ENCODE measurements around the gene INPP5A. TPM values are rescaled to one million over a fixed set of nuclear protein-coding genes. Genes with fewer than 3 reads are reported as not detected.
A peak's percentile ranks its signal among the peaks of the same experiment; 100 is the strongest.

INPP5A gene
- total RNA-seq, 1 donor from 2014 or later: 20.9 TPM

- DNase-seq (ENCODE audit: low read depth in 2 of 2): no peak
Observed at GRCh38 chr10:132578287-132578951, 40.8 kb downstream of the INPP5A start.

GRCh38 chr10:132579027-132579859 is 41.7 kb downstream of the INPP5A start:
- no peak for DNase-seq (ENCODE audit: low read depth in 2 of 2)

DNA sequence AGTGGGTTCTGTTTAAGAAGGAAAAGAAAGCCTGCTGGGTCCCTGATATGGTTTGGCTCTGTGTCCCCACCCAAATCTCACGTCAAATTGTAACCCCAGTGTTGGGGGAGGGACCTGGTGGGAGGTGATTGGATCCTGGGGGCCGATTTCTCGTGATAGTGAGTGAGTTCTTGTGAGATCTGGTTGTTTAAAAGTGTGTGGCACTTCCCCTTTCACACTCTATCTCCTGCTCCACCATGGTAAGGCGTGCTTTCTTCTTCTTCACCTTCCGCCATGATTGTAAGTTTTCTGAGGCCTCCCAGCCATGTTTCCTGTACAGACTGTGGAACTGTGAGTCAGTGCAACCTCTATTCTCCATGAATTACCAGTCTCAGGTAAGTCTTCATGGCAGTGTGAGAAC is 42.6 kb downstream of the INPP5A start:
- no peak for DNase-seq (ENCODE audit: low read depth in 2 of 2)

GRCh38 chr10:132580617-132581016 is 43.0 kb downstream of the INPP5A start:
- no peak for DNase-seq (ENCODE audit: low read depth in 2 of 2)

- DNase-seq (ENCODE audit: low read depth in 2 of 2): no peak
Observed at GRCh38 chr10:132582137-132582536, 44.5 kb downstream of the INPP5A start.

DNA sequence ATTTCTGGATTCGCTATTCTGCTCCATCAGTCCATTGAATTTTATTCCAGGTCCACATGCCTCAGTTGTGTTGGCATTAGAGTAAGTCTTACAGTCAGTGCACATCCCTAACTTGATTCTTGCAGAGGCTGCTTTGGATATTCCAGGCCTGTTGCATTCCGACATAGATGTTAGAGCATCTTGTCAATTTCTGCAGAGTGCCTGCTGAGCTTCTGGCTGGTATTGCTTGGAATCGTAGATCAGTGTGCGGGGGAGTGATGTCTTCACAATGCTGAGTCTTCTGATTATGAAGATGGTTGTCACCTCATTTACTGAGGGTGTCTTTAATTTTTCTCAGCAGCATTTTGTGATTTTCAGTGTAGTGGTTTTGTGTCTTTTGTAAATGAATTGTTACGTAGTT is 45.2 kb downstream of the INPP5A start:
- no peak for DNase-seq (ENCODE audit: low read depth in 2 of 2)

DNA sequence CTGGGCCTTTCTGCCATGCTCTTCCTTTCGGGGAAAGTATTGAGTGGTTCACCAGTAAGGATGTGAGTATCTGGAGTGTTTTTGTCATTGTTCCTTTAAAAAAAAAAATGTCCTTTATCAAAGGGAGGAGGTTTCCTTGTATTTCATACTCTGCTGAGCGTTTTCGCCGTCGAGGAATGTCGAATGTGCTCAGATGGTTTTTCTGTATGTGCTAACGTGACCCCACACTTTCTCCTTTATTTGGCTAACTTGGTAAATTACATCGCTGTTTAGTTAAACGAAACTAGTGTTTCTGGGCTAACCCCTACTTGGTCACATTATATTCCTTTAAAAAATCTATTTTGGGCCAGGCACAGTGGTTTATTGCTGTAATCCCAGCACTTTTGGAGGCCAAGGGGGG is 45.9 kb downstream of the INPP5A start:
- DNase-seq (ENCODE audit: low read depth in 2 of 2): no peak

- no peak for DNase-seq (ENCODE audit: low read depth in 2 of 2)
Observed at GRCh38 chr10:132584081-132584480, 46.5 kb downstream of the INPP5A start.

DNA sequence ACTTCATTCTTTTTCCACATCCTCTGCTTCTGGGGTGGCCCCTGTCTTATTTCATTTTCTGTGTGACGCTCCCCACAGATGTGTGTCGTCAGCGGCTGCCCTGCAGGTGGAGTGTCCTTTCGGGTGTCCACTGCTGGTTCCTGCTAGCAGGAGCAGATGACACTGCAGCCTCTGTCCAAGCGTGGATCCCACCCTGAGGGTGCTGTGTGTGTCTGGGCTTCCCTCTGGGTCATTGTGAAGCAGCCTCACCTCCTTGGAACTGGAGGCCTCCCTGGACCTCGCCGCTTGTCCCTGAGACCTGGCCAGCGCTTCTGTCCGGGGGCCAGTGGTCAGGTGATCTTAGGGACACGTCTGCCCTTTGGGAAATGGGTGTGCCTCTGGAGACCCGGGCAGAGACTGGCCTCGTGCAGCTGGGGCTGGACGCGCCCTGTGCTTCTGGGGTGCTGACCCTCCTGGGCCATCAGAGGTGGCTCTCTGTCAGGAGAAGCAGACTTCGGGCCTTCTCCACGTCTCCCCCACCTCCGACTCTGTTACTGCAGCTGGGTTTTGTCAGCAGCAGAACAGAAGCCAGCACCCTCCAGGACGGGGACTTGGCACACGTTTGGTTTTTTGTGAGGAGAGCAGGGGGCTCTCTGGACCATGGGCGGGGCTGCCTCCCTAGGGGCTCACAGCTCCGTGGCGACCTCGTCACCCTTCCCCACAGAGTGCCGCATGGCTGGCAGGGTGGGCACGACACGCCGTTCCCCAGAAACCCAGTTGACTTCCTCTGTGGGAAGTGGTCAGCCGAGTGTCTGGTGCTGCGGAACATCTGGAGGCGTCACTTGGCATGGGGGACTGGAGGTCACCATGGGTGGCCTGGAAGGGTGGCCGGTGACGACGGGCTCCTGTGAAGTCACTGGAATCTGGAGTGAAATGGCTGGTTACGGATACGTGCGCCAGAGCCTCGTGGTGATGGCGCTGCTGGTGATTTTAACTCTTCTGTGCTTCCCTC is 48.4 kb downstream of the INPP5A start:
- no peak for DNase-seq (ENCODE audit: low read depth in 2 of 2)

DNA sequence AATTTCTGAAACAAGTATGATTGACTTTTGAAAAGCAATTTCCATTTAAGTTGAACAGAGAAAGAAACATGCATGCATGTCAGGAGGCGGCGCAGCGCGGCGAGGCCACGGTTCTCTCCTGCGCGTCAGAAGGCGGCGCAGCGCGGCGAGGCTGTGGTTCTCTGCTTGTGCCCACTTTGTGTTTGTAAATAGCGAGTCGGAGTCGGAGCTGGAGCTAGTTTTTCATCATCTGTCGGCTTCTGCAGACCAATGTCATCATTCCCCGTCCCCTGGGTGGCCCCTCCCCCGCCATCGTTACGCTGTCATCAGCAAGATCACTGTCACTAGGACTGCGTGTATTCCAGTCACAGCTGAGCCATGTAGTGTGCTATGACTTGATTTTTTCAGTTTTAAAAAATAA is 49.2 kb downstream of the INPP5A start:
- DNase-seq (ENCODE audit: low read depth in 2 of 2): no peak

DNA sequence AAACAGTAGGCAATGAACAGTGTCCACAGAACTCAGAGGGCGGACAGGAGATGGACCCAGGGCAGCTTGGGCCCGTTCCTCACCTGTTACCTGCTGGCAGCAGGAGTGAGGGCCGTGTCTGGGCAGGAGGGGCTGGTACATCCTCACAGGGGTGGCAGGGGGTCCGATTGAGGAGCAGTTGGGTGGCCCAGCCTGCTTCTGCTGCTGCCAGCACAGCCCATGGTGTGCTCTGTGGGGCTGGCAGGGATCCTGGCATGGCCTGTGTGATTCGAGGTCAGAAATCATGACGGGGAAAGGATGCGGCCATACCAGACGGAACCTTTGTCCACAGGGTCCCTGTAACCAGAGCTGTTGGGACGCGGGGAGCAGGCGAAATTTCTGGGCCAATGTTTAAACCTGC is 49.6 kb downstream of the INPP5A start:
- DNase-seq (ENCODE audit: low read depth in 2 of 2): no peak

DNA sequence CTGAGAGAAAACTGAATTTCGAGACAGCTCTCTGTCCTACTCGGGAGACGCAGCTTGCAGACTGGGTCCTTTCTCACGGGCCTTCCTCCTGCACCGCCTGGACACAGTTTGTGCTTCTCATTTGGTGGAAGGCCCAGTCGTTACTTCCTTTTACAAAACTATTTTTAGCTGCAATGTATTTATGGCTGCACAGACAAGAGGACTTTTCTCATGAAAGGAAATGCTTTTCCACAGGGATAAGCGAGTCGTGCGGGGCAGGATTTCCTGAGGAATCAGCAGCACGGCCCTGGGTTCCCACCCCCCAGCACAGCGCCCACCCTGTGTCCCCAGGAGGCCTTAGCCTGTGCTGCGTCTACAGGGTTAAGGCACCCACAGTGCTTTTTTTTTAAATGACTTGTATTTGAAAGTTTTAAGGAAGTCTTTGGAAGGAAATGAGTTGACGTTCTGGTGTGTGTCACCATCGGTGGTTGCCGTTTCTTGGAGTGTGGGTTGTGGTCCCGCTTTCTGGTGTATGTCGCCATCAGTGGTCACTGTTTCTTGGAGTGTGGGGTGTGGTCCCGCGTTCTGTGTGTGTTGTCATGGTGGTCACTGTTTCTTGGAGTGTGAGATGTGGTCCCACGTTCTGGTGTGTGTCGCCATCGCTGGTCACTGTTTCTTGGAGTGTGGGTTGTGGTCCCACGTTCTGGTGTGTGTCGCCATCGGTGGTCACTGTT is 50.9 kb downstream of the INPP5A start:
- peak; percentile 76 to 88 for DNase-seq (ENCODE audit: low read depth in 2 of 2)

GRCh38 chr10:132589015-132589414 is 51.4 kb downstream of the INPP5A start:
- DNase-seq (ENCODE audit: low read depth in 2 of 2): no peak

DNA sequence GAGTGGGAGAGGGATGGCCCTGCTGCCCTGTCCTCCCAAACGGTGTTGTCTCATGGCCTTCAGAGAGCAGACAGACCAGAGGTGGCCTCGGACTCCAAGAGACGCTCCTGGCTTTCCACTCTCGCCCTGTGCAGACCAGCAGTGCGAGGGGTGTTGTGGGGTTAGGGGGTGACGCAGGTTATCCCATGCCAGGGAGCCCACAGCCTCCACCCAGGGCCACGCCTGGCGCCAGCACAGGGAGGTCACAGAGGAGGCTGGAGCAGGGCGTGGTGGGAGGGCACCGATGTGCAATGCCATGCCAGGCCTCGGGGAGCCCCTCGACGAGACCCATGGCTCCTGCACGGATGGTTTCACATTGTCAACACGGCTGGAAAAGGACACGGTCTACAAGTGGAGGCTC is 52.1 kb downstream of the INPP5A start:
- DNase-seq (ENCODE audit: low read depth in 2 of 2): no peak

DNA sequence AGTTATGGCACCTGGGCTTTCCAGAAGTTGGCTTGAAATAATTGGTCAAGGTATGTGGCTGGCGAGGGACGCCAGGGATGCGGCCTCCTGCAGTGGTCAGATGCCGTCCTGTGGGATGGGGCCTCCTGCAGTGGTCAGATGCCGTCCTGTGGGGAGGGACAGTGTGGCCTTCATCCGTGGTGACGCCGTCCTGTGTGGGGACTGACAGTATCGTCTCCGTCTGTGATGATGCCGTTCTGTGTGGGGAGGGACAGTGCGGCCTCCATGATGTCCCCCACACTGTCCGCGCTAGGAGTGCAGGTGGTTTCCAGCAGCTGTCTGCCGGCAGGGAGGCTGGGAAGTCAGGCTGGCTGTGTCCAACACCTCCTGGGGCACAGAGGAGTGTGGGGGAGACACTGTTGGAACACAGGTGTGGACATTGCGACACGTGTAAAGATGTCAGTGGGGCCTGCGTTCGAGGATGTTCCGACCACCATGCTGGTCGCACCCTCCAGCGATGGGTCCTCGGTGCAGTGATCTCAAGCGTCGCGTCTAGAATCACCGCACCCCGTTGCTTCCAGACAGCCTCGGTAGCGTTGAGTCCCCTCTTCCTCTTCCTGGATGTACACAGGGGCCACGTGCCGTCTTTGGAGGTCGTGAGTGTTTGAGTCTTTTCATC is 52.6 kb downstream of the INPP5A start:
- DNase-seq (ENCODE audit: low read depth in 2 of 2): no peak

GRCh38 chr10:132590752-132591121 is 53.1 kb downstream of the INPP5A start:
- DNase-seq (ENCODE audit: low read depth in 2 of 2): peak in 1 of 2 donors; percentile 9

GRCh38 chr10:132591166-132591971 is 53.8 kb downstream of the INPP5A start:
- peak; percentile 55 to 80 for DNase-seq (ENCODE audit: low read depth in 2 of 2)

DNA sequence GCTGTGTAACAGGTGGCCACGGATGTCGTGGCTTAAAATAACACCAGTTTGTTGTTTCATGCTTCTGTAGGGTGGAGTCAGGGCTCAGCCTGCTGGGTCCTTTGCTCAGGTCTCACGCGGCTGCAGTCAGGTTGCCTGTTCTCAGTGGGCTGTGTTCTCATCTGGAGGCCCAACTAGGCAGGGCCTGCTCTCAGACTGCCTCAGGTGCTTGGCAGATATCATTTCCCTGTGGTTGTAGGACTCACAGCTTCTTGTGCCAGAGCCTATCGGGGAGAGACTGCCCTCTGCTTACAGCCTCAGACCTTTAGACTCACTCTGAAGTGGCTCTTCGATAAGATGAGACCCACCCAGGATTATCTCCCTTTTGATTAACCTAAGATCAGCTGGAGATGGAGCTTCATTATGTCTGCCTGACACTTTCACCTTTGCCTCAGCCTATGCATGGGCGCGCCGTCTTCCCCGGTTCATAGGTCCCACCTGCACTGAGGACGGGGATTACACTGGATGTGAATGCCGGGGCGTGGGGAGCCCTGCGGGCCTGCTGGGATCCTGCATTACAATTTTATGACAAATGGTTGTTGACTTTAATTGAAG is 55.3 kb downstream of the INPP5A start:
- no peak for DNase-seq (ENCODE audit: low read depth in 2 of 2)

DNA sequence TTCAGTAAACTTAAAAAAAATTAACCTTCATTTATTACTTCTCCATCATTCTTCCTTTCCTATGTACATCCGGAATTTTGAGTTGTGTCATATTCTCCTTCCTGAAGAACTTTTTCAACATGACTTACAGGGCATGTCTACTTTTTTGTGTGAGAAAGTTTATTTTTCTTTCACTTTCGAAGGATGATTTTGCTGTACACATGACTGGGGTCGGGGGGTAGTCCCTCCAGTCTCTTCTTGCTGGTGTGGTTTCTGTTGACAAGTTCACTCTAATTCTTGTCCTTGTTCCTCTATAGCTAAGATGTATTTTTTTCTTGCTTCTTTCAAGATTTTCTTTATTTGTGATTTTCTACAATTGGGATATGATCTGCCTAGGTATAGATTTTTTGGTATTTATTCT is 55.8 kb downstream of the INPP5A start:
- peak; percentile 16 to 54 for DNase-seq (ENCODE audit: low read depth in 2 of 2)
